Measurements from ENCODE around the gene KCNJ6. TPM values are rescaled to one million over a fixed set of nuclear protein-coding genes. Genes with fewer than 3 reads are reported as not detected.
"Not testable (repeated sequence)": the region's sequence is repeated elsewhere in the genome, so short reads cannot be mapped to it uniquely, and the experiment has no call there.

Gene KCNJ6
- total RNA-seq, 1 donor from 2014 or later, result 4.4 TPM

DNA sequence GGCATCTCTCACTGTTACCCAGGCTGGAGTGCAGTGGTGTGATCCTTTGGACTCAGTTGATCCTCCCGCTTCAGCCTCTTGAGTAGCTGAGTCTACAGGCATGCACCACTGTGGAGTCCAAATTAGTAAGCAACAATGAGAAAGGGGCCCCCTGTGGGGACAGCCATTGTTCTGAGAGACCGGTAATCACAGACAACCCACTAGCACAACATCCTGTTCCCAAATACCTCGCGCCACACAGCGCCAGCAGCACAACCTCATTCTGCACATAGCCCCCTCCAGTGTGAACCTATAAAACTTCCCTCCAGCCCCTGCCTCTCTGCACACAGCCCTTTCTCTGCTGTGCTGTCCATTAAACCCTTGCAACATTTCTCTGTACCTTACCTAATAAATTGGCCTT is 323.2 kb downstream of the KCNJ6 start:
- H3K27ac Mint-ChIP-seq (ENCODE audit: unreplicated experiment), result no peak overlapping the region
- peaks cover 4% of the 10 kb centered on the region for H3K9me3 Mint-ChIP-seq (ENCODE audit: low read depth)
- H3K27me3 Mint-ChIP-seq (ENCODE audit: low read depth), result no peaks in the 10 kb centered on the region
- H3K4me3 Mint-ChIP-seq (ENCODE audit: unreplicated experiment), result no peak overlapping the region
- no peaks in the 10 kb centered on the region for H3K4me1 Mint-ChIP-seq (ENCODE audit: low read depth)
- TF ChIP-seq, protein P1, sequence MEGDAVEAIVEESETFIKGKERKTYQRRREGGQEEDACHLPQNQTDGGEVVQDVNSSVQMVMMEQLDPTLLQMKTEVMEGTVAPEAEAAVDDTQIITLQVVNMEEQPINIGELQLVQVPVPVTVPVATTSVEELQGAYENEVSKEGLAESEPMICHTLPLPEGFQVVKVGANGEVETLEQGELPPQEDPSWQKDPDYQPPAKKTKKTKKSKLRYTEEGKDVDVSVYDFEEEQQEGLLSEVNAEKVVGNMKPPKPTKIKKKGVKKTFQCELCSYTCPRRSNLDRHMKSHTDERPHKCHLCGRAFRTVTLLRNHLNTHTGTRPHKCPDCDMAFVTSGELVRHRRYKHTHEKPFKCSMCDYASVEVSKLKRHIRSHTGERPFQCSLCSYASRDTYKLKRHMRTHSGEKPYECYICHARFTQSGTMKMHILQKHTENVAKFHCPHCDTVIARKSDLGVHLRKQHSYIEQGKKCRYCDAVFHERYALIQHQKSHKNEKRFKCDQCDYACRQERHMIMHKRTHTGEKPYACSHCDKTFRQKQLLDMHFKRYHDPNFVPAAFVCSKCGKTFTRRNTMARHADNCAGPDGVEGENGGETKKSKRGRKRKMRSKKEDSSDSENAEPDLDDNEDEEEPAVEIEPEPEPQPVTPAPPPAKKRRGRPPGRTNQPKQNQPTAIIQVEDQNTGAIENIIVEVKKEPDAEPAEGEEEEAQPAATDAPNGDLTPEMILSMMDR (IDR thresholded peaks at IDR 0.05), result no peak
- H3K36me3 Mint-ChIP-seq (ENCODE audit: low read depth), result no peaks in the 10 kb centered on the region
- DNase-seq (ENCODE audit: low spot score), result no peak

DNA sequence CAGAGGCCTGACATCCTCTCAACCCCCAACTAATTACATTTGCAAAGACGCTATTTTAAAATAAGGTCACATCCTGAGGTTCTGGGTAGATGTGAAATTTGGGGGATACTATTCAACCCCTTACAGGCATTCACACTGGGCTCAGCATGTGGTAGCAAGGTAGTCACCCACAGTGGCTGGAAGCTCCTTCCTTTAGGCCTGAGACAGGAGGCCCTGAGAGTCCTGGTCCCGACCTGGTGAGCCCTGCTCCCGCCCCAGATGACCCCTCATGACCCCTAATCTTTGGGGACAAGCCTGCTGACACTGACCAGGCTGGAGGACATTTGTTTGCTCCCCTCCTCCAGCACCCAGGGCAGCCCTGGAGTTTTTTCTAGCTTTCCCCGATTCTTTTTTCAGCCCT is 323.8 kb downstream of the KCNJ6 start:
- DNase-seq (ENCODE audit: low spot score), result no peak
- no peaks in the 10 kb centered on the region for H3K4me1 Mint-ChIP-seq (ENCODE audit: low read depth)
- no peak overlapping the region for H3K4me3 Mint-ChIP-seq (ENCODE audit: unreplicated experiment)
- H3K9me3 Mint-ChIP-seq (ENCODE audit: low read depth), result peaks cover 4% of the 10 kb centered on the region
- TF ChIP-seq, protein P1 (IDR thresholded peaks at IDR 0.05), result no peak
- H3K27ac Mint-ChIP-seq (ENCODE audit: unreplicated experiment), result no peak overlapping the region
- H3K36me3 Mint-ChIP-seq (ENCODE audit: low read depth), result no peaks in the 10 kb centered on the region
- no peaks in the 10 kb centered on the region for H3K27me3 Mint-ChIP-seq (ENCODE audit: low read depth)

DNA sequence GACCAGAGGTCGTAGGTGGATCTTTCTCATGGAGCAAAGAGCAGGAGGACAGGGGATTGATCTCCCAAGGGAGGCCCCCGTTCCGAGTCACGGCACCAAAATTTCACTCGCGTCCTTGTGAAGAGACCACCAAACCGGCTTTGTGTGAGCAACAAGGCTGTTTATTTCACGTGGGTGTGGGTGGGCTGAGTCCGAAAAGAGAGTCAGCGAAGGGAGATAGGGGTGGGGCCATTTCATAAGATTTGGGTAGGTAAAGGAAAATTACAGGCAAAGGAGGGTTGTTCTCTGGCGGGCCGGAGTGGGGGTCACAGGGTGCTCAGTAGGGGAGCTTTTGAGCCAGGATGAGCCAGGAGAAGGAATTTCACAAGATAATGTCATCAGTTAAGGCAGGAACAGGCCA is 324.3 kb downstream of the KCNJ6 start:
- H3K9me3 Mint-ChIP-seq (ENCODE audit: low read depth); H3K4me3 Mint-ChIP-seq (ENCODE audit: unreplicated experiment); H3K4me1 Mint-ChIP-seq (ENCODE audit: low read depth); DNase-seq (ENCODE audit: low spot score); H3K36me3 Mint-ChIP-seq (ENCODE audit: low read depth); H3K27ac Mint-ChIP-seq (ENCODE audit: unreplicated experiment); H3K27me3 Mint-ChIP-seq (ENCODE audit: low read depth): not testable (repeated sequence)

DNA sequence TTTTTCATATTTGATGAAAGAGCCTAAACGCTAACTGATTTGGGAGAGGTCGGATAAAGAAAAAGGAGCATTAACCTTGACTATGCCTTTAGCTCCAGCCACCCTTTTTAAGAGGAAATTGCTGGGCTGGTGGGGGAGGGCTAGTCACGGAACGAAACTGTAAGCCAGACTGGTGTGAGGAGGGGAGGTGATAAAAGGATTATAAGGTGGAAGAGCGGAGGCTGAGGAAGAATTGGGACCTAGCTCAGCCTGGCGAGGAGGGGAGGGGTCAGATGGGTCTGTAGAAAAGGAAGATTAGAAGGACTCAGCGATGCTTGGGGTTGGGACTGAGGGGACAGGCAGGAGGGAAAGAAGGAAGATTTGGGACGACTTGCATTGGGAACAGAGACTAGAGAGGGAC is 325.4 kb downstream of the KCNJ6 start:
- not testable (repeated sequence) for H3K4me1 Mint-ChIP-seq (ENCODE audit: low read depth); H3K4me3 Mint-ChIP-seq (ENCODE audit: unreplicated experiment); H3K9me3 Mint-ChIP-seq (ENCODE audit: low read depth); H3K36me3 Mint-ChIP-seq (ENCODE audit: low read depth); DNase-seq (ENCODE audit: low spot score); H3K27me3 Mint-ChIP-seq (ENCODE audit: low read depth); H3K27ac Mint-ChIP-seq (ENCODE audit: unreplicated experiment)

DNA sequence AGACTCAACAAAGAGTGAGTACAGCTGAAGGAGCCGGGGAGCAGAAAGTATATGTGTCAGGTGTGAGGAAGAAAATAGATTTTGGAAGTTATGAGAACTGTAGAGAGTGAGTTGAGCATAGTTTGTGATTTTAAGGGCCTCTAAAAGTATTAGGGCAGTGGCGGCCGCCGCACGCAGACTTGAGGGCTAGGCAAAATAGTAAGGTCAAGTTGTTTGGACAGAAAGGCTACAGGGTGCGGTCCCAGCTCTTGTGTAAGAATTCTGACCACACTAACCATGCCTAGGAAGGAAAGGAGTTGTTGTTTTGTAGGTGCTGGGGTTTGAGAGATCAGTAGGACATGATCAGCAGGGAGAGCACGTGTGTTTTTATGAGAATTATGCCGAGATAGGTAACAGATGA is 327.6 kb downstream of the KCNJ6 start:
- H3K27ac Mint-ChIP-seq (ENCODE audit: unreplicated experiment); H3K4me1 Mint-ChIP-seq (ENCODE audit: low read depth); H3K27me3 Mint-ChIP-seq (ENCODE audit: low read depth); DNase-seq (ENCODE audit: low spot score); H3K36me3 Mint-ChIP-seq (ENCODE audit: low read depth); H3K4me3 Mint-ChIP-seq (ENCODE audit: unreplicated experiment); H3K9me3 Mint-ChIP-seq (ENCODE audit: low read depth): not testable (repeated sequence)

DNA sequence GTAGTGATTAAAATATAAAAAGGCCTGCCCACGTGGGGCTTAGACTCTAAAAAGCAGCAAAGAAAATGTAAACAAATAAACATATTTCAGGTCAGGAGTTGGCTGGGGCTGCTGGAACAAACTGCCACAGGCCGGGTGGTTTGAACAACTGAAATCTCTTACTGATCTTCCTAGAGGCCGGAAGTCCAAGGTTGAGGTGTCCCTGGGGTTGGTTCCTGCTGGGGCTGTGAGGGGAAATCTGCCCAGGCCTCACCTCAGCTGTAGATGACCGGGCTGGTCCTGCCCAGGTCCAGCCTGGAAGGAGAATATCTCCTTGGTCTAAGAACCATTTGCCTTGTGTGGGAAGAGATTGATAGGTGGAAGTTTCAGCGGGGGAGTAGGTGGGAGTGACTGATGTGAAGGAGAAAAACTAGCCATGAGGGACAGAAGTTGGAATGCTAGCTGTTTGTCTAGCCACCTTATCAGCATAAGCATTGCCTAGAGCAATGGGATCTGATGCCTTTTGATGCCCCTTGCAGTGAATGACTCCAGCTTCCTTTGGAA is 328.6 kb downstream of the KCNJ6 start:
- DNase-seq (ENCODE audit: low spot score), result no peak
- H3K27me3 Mint-ChIP-seq (ENCODE audit: low read depth), result no peaks in the 10 kb centered on the region
- H3K4me1 Mint-ChIP-seq (ENCODE audit: low read depth), result no peaks in the 10 kb centered on the region
- H3K9me3 Mint-ChIP-seq (ENCODE audit: low read depth), result no peaks in the 10 kb centered on the region
- H3K36me3 Mint-ChIP-seq (ENCODE audit: low read depth), result no peaks in the 10 kb centered on the region
- TF ChIP-seq, protein P1 (IDR thresholded peaks at IDR 0.05), result no peak
- no peak overlapping the region for H3K4me3 Mint-ChIP-seq (ENCODE audit: unreplicated experiment)
- no peak overlapping the region for H3K27ac Mint-ChIP-seq (ENCODE audit: unreplicated experiment)

DNA sequence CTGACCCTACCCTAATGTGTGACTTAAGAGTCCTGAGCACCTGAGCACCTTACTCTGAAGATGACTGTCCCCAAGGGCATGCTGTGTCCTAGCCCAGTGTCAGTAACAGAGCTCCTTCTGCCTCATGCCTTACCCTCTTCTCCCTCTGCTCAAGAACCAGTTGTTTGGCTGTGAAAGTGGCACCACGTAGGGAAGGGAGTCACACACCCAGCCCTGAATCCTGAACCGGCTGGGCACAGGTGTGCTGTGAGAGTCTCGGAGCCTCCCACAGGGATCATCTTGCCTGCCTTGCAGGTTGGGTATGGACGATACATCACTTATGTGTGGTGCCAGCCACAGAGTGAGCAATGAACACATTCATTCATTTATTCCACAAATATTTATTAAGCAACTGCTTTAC is 329.1 kb downstream of the KCNJ6 start:
- no peaks in the 10 kb centered on the region for H3K36me3 Mint-ChIP-seq (ENCODE audit: low read depth)
- H3K27me3 Mint-ChIP-seq (ENCODE audit: low read depth), result no peaks in the 10 kb centered on the region
- peaks cover 3% of the 10 kb centered on the region for H3K4me1 Mint-ChIP-seq (ENCODE audit: low read depth)
- no peaks in the 10 kb centered on the region for H3K9me3 Mint-ChIP-seq (ENCODE audit: low read depth)
- no peak overlapping the region for H3K27ac Mint-ChIP-seq (ENCODE audit: unreplicated experiment)
- DNase-seq (ENCODE audit: low spot score), result no peak
- TF ChIP-seq, protein P1 (IDR thresholded peaks at IDR 0.05), result no peak
- H3K4me3 Mint-ChIP-seq (ENCODE audit: unreplicated experiment), result no peak overlapping the region

All from chondrocyte (in vitro differentiated cells).